Measurements from ENCODE around the gene ENTREP1. TPM values are rescaled to one million over a fixed set of nuclear protein-coding genes. Genes with fewer than 3 reads are reported as not detected.

The ENTREP1 gene
- total and polyA plus RNA-seq, 4 donors, result 0.07 to 0.33 (median 0.12) TPM

DNA sequence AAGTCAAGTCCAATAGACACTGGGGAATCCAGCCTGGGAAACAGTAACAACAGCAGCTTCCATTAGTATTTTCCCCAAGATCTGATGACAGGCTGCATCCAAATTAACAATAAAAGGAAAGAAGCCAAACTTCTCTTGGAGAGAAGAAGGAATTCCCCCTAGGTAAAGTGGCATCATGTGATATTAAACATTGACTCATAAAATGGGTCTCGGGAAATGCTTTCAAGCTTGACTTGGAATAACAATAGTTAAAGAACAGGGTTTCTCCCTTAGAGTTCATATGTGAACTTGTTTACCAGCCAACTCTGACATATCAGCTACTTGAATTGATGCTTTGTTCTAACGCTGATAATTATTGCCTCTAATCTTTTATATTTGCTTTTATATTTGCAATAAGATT is 45.4 kb downstream of the ENTREP1 start:
- Histone ChIP-seq H3K9ac (ENCODE audit: low read depth in 1 of 2, low read length in 2 of 2) (no peak overlapping the region), H3K27me3 (ENCODE audit: control insufficient read depth in 4 of 4, insufficient read depth in 4 of 4, low read length in 3 of 4) (no peaks in the 10 kb centered on the region), H3K4me1 (ENCODE audit: control insufficient read depth in 4 of 4, insufficient read depth in 4 of 4, low read length in 3 of 4) (no peaks in the 10 kb centered on the region), H3K27ac (ENCODE audit: low read depth in 1 of 2, low read length in 2 of 2) (no peak overlapping the region), H3K36me3 (ENCODE audit: control insufficient read depth in 4 of 4, insufficient read depth in 3 of 4, low read depth in 1 of 4, low read length in 3 of 4) (no peaks in the 10 kb centered on the region), H3K9me3 (ENCODE audit: control insufficient read depth in 4 of 4, low read length in 3 of 4) (peaks cover 0 to 3% (median 0%) of the 10 kb centered on the region in 4 donors), H3K4me3 (ENCODE audit: low read depth in 1 of 3, low read length in 3 of 3) (no peak overlapping the region)
- 73% methylated on average over 2 of the region's 2 CpGs for WGBS
- TF ChIP-seq NR2F2 (IDR thresholded peaks at IDR 0.05), result no peak
- TF ChIP-seq RAD21 (IDR thresholded peaks at IDR 0.05), result no peak
- TF ChIP-seq, protein P1, sequence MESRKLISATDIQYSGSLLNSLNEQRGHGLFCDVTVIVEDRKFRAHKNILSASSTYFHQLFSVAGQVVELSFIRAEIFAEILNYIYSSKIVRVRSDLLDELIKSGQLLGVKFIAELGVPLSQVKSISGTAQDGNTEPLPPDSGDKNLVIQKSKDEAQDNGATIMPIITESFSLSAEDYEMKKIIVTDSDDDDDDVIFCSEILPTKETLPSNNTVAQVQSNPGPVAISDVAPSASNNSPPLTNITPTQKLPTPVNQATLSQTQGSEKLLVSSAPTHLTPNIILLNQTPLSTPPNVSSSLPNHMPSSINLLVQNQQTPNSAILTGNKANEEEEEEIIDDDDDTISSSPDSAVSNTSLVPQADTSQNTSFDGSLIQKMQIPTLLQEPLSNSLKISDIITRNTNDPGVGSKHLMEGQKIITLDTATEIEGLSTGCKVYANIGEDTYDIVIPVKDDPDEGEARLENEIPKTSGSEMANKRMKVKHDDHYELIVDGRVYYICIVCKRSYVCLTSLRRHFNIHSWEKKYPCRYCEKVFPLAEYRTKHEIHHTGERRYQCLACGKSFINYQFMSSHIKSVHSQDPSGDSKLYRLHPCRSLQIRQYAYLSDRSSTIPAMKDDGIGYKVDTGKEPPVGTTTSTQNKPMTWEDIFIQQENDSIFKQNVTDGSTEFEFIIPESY (IDR thresholded peaks at IDR 0.05), result no peak
- TF ChIP-seq, protein P2, sequence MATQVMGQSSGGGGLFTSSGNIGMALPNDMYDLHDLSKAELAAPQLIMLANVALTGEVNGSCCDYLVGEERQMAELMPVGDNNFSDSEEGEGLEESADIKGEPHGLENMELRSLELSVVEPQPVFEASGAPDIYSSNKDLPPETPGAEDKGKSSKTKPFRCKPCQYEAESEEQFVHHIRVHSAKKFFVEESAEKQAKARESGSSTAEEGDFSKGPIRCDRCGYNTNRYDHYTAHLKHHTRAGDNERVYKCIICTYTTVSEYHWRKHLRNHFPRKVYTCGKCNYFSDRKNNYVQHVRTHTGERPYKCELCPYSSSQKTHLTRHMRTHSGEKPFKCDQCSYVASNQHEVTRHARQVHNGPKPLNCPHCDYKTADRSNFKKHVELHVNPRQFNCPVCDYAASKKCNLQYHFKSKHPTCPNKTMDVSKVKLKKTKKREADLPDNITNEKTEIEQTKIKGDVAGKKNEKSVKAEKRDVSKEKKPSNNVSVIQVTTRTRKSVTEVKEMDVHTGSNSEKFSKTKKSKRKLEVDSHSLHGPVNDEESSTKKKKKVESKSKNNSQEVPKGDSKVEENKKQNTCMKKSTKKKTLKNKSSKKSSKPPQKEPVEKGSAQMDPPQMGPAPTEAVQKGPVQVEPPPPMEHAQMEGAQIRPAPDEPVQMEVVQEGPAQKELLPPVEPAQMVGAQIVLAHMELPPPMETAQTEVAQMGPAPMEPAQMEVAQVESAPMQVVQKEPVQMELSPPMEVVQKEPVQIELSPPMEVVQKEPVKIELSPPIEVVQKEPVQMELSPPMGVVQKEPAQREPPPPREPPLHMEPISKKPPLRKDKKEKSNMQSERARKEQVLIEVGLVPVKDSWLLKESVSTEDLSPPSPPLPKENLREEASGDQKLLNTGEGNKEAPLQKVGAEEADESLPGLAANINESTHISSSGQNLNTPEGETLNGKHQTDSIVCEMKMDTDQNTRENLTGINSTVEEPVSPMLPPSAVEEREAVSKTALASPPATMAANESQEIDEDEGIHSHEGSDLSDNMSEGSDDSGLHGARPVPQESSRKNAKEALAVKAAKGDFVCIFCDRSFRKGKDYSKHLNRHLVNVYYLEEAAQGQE (IDR thresholded peaks at IDR 0.05), result no peak
- TF ChIP-seq RXRA (IDR thresholded peaks at IDR 0.05), result no peak
- TF ChIP-seq JUND (IDR thresholded peaks at IDR 0.05), result no peak
- TF ChIP-seq HNF4G (IDR thresholded peaks at IDR 0.05), result no peak
- TF ChIP-seq TAF1 (conservative IDR thresholded peaks at IDR 0.05), result no peak
- TF ChIP-seq, protein P3, sequence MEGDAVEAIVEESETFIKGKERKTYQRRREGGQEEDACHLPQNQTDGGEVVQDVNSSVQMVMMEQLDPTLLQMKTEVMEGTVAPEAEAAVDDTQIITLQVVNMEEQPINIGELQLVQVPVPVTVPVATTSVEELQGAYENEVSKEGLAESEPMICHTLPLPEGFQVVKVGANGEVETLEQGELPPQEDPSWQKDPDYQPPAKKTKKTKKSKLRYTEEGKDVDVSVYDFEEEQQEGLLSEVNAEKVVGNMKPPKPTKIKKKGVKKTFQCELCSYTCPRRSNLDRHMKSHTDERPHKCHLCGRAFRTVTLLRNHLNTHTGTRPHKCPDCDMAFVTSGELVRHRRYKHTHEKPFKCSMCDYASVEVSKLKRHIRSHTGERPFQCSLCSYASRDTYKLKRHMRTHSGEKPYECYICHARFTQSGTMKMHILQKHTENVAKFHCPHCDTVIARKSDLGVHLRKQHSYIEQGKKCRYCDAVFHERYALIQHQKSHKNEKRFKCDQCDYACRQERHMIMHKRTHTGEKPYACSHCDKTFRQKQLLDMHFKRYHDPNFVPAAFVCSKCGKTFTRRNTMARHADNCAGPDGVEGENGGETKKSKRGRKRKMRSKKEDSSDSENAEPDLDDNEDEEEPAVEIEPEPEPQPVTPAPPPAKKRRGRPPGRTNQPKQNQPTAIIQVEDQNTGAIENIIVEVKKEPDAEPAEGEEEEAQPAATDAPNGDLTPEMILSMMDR (IDR thresholded peaks at IDR 0.05; ENCODE audit: low read depth, low read length, missing input control), result no peak
- TF ChIP-seq SP1 (IDR thresholded peaks at IDR 0.05), result no peak
- TF ChIP-seq, protein P4, sequence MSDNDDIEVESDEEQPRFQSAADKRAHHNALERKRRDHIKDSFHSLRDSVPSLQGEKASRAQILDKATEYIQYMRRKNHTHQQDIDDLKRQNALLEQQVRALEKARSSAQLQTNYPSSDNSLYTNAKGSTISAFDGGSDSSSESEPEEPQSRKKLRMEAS (IDR thresholded peaks at IDR 0.05), result no peak
- TF ChIP-seq, protein P5, sequence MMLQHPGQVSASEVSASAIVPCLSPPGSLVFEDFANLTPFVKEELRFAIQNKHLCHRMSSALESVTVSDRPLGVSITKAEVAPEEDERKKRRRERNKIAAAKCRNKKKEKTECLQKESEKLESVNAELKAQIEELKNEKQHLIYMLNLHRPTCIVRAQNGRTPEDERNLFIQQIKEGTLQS (IDR thresholded peaks at IDR 0.05), result no peak
- TF ChIP-seq YY1 (IDR thresholded peaks at IDR 0.05), result no peak
- TF ChIP-seq FOXA1 (IDR thresholded peaks at IDR 0.05), result no peak
- no peak for TF ChIP-seq HNF4A (conservative IDR thresholded peaks at IDR 0.05)
- TF ChIP-seq GABPA (IDR thresholded peaks at IDR 0.05 in 1 of 2, conservative IDR thresholded peaks at IDR 0.05 in 1 of 2), result no peak
- no peak for TF ChIP-seq EGR1 (IDR thresholded peaks at IDR 0.05; ENCODE audit: low read depth in 2 of 2)
- no peak for TF ChIP-seq FOXA2 (IDR thresholded peaks at IDR 0.05)
- DNase-seq (ENCODE audit: low spot score), result no peak
